ENCODE data around the gene SIDT2.

SIDT2 gene

DNA sequence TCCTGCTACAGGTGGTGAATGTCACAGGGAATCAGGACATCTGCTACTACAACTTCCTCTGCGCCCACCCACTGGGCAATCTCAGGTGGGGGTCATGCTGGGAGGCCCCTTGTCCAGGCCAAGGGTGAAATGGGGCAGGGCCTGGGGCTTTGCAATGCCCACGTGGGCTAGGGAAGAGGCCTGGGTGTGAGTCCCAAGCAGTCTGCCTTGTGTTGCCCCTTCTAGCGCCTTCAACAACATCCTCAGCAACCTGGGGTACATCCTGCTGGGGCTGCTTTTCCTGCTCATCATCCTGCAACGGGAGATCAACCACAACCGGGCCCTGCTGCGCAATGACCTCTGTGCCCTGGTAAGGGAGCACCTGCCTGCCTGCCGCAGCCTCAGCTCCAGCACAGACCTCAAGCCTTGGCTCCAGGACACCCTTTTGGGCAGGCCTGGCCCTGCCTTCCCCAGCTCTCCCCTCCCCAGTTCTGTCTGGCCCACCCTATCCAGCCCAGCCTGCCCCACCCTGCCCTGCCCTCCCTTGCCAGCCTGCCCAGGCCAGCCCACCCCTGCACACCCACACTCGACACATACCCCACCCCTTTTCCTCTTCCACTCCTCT, 11.5 kb downstream of the SIDT2 start:
- DNase-seq = no peak

DNA sequence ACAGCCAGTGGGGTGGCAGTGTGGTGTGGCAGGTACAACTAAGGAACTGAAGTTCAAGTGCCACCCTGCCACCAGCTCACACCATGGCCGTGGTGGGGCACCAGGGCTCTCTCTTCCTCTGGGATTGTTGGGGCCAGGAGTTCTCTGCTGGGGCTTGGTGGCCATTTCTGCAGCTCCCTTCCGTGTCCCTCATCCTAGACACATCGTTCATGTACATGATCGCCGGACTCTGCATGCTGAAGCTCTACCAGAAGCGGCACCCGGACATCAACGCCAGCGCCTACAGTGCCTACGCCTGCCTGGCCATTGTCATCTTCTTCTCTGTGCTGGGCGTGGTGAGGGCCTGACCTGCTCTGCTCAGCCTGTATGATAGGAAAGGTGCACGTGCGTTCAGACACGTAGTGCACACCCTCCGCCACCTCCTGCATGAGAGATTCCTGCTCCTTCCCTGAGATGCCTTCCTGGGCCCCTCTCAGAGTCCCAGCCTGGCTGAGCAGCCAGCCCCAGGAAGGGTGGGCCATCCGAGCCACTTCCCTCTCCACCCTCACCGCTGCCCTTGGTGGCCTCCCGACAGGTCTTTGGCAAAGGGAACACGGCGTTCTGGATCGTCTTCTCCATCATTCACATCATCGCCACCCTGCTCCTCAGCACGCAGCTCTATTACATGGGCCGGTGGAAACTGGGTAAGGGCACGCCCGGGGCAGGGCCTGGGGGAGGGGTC, 13.3 kb downstream of the SIDT2 start:
- no peak for DNase-seq

DNA sequence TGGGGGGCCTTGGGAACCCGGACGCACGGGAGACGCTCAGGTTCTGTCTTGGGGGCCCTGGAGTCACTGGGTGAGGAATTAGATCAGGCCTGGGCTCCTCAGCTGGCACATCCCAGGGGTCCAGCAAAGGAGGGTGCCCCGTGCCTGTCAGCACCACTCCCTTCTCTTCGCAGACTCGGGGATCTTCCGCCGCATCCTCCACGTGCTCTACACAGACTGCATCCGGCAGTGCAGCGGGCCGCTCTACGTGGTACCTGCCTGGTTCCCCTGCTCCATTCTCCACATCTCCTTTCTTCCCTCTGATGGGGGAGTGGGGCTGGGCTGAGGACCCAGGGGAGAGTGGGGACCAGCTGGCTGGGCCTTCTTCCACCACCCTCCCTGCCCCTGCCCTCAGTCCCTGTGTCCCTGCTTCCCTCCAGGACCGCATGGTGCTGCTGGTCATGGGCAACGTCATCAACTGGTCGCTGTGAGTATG, 13.9 kb downstream of the SIDT2 start:
- DNase-seq = no peak

DNA sequence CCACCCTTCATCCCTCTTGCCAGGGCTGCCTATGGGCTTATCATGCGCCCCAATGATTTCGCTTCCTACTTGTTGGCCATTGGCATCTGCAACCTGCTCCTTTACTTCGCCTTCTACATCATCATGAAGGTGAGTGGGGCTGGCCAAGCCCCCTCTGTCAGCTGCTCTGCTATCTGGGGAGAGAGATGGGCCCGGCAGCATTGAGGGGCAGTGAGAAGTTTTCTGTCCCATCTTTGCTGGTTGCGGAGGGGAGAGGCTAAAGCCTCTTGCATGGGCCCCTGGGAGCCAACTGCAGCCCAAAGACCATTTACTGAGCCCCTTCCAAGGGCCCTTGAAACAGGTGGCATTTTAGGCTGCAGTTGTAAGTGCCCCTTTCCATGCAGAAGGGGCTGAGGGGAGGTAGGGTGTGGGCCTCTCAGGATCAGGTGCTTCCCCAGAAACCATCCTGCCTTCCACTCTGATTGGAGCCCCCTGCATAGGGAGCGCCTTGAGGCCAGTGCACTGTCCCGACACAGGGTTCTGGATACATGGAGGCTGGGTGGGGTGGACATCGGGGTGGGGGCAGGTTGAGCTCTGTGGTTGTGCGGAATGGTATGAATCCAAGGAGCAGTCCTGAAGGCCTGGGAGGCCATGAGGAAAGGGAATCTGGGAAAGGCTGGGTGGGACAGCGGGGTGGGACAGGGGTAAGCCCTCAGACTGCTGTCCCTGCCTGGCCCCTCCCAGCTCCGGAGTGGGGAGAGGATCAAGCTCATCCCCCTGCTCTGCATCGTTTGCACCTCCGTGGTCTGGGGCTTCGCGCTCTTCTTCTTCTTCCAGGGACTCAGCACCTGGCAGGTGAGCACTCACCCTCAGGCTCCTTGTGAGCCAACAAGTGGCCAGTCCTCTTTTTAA, 14.8 kb downstream of the SIDT2 start:
- no peak for DNase-seq

DNA sequence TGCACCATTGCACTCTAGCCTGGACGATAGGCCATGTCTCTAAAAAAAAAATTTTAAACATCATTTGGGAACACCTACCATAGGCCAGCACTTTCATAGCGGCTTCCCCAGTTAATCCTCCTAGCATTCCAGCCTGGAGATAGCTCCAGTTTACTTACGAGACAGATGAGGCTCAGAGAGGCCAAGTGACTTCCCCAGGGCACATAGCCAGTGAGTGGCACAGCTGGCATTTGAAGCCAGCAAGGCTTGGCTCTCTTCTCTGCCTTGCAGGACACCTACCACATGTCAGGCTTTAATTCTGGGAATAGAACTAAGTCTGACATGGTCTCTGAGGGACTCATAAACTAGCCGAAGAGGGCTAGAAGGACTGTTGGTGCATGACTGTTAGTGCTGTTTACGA, 15.7 kb downstream of the SIDT2 start:
- no peak for DNase-seq

DNA sequence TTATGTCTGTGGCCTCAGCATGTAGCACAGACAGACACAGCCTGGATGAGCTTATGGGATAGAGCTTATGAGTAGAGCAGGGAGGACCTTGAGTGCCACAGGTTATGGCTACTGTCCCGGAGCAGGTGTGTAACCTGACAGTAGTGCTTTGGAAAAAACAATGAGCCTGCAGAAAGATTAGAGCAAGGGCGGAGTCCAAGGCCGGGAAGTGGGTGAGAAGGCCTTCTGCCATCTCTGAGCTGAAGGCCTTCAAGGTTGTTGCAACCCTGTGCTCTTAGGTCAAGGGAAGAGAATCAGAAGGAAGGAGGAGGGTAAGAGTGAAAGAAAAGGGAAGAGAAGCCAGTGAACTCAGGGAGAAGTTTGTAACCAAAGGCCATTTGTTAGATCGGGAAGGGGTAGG, 16.7 kb downstream of the SIDT2 start:
- DNase-seq = no peak

DNA sequence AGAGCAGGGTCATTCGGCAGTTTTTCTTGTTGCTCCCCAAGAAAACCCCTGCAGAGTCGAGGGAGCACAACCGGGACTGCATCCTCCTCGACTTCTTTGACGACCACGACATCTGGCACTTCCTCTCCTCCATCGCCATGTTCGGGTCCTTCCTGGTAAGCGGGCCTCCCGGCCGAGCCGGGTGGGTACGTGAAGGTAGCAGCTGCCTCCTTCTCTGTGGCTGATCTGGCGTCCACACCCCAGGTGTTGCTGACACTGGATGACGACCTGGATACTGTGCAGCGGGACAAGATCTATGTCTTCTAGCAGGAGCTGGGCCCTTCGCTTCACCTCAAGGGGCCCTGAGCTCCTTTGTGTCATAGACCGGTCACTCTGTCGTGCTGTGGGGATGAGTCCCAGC, 17.2 kb downstream of the SIDT2 start:
- no peak for DNase-seq

DNA sequence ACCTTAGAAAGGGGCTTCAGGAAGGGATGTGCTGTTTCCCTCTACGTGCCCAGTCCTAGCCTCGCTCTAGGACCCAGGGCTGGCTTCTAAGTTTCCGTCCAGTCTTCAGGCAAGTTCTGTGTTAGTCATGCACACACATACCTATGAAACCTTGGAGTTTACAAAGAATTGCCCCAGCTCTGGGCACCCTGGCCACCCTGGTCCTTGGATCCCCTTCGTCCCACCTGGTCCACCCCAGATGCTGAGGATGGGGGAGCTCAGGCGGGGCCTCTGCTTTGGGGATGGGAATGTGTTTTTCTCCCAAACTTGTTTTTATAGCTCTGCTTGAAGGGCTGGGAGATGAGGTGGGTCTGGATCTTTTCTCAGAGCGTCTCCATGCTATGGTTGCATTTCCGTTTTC, 18.5 kb downstream of the SIDT2 start:
- no peak for DNase-seq

DNA sequence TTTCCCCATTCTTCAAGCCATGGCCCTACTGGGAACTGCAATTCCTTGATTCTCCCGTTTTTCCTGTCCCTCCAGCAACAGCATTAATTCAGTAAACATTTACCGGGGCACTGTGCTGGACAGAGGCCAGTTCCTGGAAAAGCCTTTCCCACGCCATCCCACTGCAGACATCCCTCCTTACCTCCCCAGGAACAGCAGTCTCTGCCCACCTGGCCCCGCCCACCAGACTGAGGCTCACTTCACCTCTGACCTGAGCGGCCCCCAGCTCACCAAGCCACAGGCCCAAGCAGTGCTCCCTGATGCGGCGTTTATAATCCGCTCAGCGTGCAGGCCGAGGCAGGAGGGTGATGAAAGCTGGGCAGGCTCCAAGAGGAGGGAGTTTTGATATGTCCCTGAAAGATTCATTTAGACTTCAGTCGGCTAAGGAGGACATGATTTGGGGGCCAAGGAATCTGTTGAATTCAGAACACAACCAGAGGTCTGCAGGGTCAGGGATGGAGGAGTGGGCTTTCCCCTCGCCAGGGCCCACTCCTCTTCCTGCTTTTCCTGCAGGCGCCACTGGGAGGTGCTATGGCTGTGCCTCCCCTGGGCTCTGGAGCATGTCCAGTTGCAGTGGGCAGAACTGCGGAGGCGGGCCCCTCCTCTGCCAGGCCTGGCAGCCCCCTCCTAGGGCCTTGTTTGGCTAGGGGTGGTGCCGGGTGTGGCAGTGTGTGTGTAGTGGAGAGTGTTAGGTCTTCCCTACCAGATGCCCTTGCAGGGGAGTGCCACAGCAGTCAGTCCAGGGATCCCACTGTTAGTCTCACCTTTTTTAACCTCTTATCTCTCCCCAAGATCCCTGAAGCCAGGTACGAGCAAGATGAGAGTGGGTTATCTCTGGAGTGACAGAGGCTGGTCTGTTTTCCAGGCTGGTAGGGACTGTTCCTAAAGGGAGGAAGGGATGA, 19.2 kb downstream of the SIDT2 start:
- DNase-seq = peak; percentile 30

DNA sequence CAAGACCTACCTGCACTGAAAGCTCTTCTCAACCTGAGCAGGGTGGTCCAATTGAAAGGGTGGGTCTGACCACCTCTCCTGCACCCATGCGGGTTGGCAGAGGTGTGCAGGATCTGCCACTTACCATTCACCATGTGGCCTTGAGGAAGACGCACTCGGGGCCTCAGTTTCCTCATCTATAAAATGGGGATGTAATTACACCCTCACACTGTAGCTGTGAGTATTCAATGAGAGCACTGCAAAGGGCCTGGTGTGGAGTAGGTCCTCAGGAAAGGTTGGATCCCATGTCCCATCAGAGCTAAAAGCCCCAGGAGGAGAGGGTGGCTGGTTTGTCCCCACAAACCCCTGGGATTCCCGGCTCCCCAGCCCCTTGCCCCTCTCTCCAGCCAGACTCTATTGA, 20.1 kb downstream of the SIDT2 start:
- no peak for DNase-seq

DNA sequence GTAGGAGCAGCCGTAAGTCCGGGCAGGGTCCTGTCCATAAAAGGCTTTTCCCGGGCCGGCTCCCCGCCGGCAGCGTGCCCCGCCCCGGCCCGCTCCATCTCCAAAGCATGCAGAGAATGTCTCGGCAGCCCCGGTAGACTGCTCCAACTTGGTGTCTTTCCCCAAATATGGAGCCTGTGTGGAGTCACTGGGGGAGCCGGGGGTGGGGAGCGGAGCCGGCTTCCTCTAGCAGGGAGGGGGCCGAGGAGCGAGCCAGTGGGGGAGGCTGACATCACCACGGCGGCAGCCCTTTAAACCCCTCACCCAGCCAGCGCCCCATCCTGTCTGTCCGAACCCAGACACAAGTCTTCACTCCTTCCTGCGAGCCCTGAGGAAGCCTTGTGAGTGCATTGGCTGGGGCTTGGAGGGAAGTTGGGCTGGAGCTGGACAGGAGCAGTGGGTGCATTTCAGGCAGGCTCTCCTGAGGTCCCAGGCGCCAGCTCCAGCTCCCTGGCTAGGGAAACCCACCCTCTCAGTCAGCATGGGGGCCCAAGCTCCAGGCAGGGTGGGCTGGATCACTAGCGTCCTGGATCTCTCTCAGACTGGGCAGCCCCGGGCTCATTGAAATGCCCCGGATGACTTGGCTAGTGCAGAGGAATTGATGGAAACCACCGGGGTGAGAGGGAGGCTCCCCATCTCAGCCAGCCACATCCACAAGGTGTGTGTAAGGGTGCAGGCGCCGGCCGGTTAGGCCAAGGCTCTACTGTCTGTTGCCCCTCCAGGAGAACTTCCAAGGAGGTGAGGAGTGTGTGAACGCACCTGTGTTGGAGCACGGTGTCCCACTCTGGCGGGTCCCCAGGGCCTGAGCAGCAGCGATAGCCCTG, 20.7 kb downstream of the SIDT2 start, which contains the start of gene TAGLN:
Gene TAGLN (plus strand): TSS at position 318 of the 863 bp plus-strand sequence. CDS start 3,644 bp downstream, outside the sequence.
- no peak for DNase-seq

DNA sequence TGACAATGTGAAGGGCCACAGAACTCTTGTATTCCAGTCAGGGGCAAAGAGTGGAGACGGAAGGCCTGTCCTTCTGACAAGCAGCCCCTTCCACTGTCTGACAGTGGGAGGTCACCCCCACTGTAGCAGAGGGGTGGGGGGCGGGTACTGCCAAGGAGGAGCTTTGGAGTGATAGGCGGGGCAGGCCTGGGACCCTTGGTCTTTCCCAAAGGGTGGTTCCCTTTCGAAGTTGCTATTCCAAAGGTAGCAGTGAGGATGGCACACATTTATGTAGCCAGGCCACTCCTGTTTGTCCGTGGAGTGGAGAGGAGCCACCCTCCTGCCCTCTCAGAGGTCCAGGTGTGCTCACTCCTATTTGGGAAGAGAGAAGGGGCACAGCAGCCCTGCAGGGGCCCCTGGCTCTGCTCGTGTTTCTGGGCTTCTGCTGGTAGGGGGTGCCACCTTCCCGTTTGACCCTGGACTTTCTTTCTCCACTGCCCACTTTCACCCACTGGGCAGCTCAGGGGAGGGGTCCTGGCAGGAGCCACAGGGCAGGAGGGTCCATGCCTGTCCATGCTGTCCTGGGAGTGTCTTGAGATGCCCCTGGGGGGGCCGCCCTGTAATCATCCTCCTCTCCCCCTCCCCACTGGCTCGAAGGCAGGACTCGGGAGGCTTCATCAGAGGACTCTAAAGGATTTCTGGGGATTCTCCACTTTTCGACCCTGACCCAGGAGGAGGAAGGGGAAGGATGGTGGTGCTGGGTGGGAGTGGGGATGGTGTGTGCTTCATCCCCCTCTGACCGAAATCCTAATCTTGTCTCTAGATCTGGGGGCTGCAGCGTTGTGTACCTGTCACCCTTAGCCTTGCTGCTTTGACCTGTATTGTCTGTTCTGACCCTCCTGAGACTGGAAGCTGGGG, 21.6 kb downstream of the SIDT2 start:
- DNase-seq = no peak

DNA sequence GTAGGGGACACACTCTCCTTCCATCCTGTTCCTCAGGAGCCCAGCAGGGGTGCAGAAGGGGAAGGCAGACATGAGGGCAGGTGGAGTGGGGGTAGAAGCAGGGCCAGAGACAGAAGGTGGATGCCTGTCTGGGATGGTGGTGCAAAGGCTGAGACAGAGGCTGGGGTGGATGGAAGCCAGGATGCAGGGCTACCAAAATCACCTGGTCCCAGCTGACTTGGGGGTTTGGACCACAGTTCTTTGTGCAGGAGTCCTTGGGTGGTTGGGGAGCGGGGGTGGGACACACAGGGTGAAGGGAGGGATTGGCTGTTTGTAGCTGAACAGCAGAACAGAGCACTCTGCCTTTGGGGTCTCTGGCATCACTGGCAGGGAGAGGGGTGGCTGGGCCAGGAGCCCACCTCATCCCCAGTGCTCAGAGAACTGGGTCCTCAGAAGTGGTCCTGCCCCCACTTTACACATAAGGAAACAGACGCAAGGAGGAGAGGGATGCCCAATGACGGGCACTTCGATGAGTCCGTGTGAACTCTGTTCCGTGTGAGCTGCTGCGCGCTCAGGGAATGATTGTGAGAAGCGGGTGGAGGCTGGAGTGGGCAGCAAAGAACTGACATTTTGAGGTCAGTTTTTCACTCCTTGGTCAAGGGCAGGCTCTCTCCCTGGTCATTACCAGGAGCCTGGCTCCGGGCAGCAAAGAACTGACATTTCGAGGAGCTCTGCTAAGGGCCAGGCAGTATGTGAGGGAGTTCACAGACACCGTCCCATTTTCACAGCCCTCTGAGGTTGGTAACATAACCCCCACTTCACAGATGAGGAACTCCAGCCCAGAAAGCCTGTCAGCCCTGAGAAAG, 22.5 kb downstream of the SIDT2 start:
- DNase-seq = no peak

DNA sequence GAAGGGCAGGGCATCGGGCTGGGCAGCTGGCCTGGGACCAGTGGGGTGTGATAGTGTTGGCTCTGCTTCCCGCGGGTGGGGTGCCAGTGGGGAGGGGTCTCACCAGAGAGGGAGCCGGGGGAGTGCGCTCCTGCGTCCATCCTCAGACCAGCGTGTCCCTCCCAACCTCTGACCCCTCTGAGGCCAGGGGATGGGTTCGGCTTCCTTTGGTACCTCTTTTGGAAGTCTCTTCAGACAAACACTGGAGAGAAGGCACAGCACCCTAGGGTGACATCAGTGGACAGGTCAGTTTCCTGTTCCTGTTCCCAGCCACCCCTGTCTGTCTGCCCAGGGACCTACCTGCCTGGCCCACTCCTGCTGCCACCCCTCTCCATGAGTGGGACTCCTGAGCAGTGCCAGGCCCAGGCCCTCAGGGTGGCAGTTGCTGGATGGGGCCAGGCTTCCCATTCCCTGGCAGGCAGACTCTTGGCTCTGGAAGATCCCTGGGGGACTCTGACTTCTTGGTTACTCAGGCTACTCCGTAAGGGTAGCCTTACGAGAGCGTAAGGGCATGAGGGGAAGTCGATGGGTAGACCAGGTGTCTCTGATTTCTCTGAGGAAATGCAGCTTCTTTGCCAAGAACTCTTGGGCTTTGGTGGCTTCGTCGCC, 23.2 kb downstream of the SIDT2 start:
- no peak for DNase-seq

DNA sequence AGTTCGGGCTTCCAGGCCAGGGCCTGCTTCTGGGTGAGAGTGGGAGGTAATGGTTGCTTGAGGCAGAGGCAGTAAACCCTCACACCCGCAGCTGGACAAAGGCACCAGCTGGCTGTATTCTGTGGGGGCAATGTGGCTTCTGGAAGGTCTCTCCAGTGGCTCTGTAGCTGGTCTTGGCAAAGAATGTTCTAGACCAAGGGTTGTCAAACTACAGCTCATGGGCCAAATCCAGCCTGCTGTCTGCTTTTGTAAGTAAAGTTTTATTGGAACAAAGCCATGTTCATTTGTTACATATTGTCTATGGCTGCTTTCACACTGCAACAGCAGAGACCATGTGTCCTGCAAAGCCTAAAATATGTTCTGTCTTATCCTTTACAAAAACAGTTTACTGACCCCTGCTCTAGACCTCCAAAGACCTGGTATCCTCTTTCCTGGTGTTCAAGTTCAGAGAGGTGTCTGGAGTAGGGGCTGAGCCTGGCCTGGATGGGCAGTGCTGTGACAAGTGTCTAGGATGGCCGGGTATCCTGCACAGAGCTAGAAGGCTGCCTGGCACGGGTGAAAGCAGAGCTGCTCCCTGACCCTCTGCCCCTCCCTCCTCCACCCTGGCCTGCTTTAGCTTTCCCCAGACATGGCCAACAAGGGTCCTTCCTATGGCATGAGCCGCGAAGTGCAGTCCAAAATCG, 24.0 kb downstream of the SIDT2 start:
- no peak for DNase-seq

DNA sequence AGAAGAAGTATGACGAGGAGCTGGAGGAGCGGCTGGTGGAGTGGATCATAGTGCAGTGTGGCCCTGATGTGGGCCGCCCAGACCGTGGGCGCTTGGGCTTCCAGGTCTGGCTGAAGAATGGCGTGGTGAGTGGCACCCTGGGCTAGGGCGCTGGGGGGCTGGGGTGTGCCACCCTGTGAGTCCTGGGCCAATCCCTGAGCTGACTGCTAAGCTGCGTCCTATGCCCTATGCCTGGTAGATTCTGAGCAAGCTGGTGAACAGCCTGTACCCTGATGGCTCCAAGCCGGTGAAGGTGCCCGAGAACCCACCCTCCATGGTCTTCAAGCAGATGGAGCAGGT, 24.5 kb downstream of the SIDT2 start:
- DNase-seq = no peak

DNA sequence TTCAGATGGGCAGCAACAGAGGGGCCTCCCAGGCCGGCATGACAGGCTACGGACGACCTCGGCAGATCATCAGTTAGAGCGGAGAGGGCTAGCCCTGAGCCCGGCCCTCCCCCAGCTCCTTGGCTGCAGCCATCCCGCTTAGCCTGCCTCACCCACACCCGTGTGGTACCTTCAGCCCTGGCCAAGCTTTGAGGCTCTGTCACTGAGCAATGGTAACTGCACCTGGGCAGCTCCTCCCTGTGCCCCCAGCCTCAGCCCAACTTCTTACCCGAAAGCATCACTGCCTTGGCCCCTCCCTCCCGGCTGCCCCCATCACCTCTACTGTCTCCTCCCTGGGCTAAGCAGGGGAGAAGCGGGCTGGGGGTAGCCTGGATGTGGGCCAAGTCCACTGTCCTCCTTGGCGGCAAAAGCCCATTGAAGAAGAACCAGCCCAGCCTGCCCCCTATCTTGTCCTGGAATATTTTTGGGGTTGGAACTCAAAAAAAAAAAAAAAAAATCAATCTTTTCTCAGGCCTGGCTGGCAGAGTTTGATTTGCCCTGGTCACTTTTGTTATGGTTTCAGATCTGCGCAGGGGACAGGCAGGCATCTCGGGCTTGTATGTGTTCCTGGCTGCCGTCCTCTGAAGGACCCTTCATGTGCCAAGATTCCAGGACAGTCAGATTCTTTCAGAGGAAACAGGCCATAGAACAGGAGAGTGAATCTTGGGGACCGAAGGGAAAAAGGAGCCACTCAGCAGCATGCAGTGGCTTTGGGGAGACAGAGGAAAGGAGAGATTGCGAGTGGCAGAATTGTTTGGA, 25.9 kb downstream of the SIDT2 start:
- no peak for DNase-seq

Data from hematopoietic multipotent progenitor cell treated with erythropoietin and hydrocortisone succinate and interleukin-3 and kit ligand, for 6 days (in vitro differentiated cells).